Kidney (tissue), 14 donors: ENCODE results near the gene PDHX. TPM values are rescaled to one million over a fixed set of nuclear protein-coding genes. Genes with fewer than 3 reads are reported as not detected.

Source experiments
- DNase-seq, 5 donors: peaks; one replicate each; pipeline ENCODE4 v3.0.0-alpha.2; 2013 to 2020
- FAIRE-seq: peaks from 2 replicates; lab custom pipeline; 2012; peaks lifted over from hg19 to GRCh38; lab: Jason Lieb, UNC
- H3K27ac ChIP-seq, 2 donors: one replicate each; pipeline ENCODE4 v1.7.0; 2013; ENCODE audit warnings: low read depth in 2 of 2, low read length in 2 of 2, inconsistent platforms in 1 of 2
- H3K27me3 ChIP-seq: one replicate; pipeline ENCODE4 v1.7.1; 2013; ENCODE audit warnings: low read length, inconsistent platforms; ENCODE audit not compliant: control insufficient read depth, insufficient read depth
- H3K36me3 ChIP-seq, 3 donors: one replicate each; pipeline versions ENCODE4 v1.7.0 to v1.7.1; 2013; ENCODE audit warnings: low read length in 3 of 3, control low read depth in 1 of 3, inconsistent platforms in 1 of 3; ENCODE audit not compliant: insufficient read depth in 3 of 3, control insufficient read depth in 2 of 3
- H3K4me1 ChIP-seq, 3 donors: one replicate each; pipeline versions ENCODE4 v1.7.0 to v1.7.1; 2013; ENCODE audit warnings: low read length in 3 of 3, inconsistent platforms in 1 of 3, low read depth in 1 of 3; ENCODE audit not compliant: control insufficient read depth in 2 of 3, insufficient read depth in 2 of 3
- H3K4me3 ChIP-seq, 3 donors: one replicate each; pipeline versions ENCODE4 v1.7.0 to v1.8.1; 2013; ENCODE audit warnings: low read length in 3 of 3, control low read depth in 1 of 3, inconsistent platforms in 1 of 3
- H3K9ac ChIP-seq, 3 donors: one replicate each; pipeline versions ENCODE4 v1.7.0 to v1.7.1; 2013; ENCODE audit warnings: low read length in 3 of 3, control low read depth in 1 of 3, inconsistent platforms in 1 of 3
- H3K9me3 ChIP-seq, 3 donors: one replicate each; pipeline versions ENCODE4 v1.7.0 to v1.7.1; 2013; ENCODE audit warnings: low read length in 3 of 3, control low read depth in 1 of 3, inconsistent platforms in 1 of 3; ENCODE audit not compliant: control insufficient read depth in 2 of 3, insufficient read depth in 1 of 3
- intact Hi-C: fragments of 100-400 bp; cut with DNase I; formaldehyde crosslinking; loops from one replicate; pipeline ENCODE4 v1.11.1; 2022
- polyA plus RNA-seq: library from polyadenylated mRNA; stranded (reverse); fragments of 350-450 nt; fragmentation: Illumina TruSeq; extraction: RNeasy Lipid Tissue Mini Kit (QIAGEN cat#74804); gene quantifications from one replicate; pipeline ENCODE4 v1.2.3, GENCODE V29; 2014; ENCODE audit warnings: low read depth, low replicate concordance; ENCODE audit not compliant: insufficient read depth
- total RNA-seq: library from RNA; stranded (reverse); fragmentation: NEBNext Ultra II Directional; extraction: Animal tissue kit (Norgen Biotek cat#: 25700); gene quantifications from one replicate; pipeline ENCODE4 v1.2.1, GENCODE V29; 2021
- TF ChIP-seq, protein P1 (sequence below): IDR thresholded peaks from 3 replicates; pipeline ENCODE4 v1.5.1; 2012; ENCODE audit warnings: mild to moderate bottlenecking, moderate library complexity, borderline replicate concordance; ENCODE audit not compliant: insufficient read depth; ENCODE audit errors: extremely low read depth
- donor health status: control.
- donor health status: control.
- donor health status: control.
- donor health status: control.
- donor health status: control.
- donor health status: DM: yes; HTN: yes; CAD: no.
- donor health status: Normal renal cell carcinoma (clear cell type).

The PDHX gene
- total and polyA plus RNA-seq, 2 donors from 2014 or later: 29.6 to 32.6 TPM

DNA sequence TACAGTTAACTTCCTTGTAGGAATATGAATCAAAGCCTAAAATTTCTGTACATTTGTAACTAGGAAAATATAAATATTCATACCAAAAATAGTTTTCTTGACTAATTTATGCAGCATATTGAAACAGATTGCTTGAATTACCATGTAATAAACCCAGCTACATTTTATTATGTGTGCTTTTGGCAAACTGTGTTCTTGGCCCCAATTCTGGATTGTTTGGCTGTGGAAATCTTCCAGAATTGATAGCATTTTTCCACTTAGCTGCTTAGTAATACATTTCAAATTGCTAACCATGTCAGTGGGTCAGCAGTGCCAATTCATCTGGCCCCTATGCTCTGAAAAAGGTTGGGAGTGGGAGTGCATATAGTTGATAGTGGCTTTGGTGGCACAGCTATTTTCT lies 32.3 kb downstream of the PDHX start:
- H3K9ac ChIP-seq: no peak overlapping the region
- intact Hi-C loops: no loop called here
- no peak for FAIRE-seq
- no peak overlapping the region for H3K4me3 ChIP-seq
- H3K27me3 ChIP-seq: no peaks in the 10 kb centered on the region
- no peak overlapping the region for H3K27ac ChIP-seq
- DNase-seq: no peak
- H3K36me3 ChIP-seq: peaks cover 0 to 3% (median 0%) of the 10 kb centered on the region in 3 donors
- no peaks in the 10 kb centered on the region for H3K4me1 ChIP-seq
- H3K9me3 ChIP-seq: no peaks in the 10 kb centered on the region
- TF ChIP-seq, protein P1, sequence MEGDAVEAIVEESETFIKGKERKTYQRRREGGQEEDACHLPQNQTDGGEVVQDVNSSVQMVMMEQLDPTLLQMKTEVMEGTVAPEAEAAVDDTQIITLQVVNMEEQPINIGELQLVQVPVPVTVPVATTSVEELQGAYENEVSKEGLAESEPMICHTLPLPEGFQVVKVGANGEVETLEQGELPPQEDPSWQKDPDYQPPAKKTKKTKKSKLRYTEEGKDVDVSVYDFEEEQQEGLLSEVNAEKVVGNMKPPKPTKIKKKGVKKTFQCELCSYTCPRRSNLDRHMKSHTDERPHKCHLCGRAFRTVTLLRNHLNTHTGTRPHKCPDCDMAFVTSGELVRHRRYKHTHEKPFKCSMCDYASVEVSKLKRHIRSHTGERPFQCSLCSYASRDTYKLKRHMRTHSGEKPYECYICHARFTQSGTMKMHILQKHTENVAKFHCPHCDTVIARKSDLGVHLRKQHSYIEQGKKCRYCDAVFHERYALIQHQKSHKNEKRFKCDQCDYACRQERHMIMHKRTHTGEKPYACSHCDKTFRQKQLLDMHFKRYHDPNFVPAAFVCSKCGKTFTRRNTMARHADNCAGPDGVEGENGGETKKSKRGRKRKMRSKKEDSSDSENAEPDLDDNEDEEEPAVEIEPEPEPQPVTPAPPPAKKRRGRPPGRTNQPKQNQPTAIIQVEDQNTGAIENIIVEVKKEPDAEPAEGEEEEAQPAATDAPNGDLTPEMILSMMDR: no peak

DNA sequence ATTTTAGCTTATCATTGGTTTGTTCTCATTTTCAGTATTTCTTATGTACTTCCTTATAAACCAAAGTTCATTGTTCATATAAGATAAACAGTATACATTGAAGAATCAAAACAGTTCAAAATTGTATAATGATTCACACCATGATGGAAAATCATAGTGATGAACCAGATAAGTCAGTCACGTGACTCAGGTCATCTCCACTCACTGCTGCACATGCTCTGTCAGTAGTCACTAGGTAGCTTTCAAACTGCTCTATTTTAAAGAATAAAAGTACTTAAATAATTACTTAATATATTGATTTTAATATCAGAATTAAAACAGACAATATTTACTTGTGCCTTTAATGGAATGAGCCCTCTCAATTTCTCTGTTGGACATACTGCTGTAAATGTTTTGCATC lies 37.5 kb downstream of the PDHX start:
- Histone ChIP-seq H3K27me3 (no peaks in the 10 kb centered on the region), H3K4me3 (no peak overlapping the region), H3K36me3 (no peaks in the 10 kb centered on the region), H3K9ac (no peak overlapping the region), H3K9me3 (no peaks in the 10 kb centered on the region), H3K27ac (no peak overlapping the region), H3K4me1 (no peaks in the 10 kb centered on the region)
- intact Hi-C loops: no loop called here
- FAIRE-seq (no peak), DNase-seq (no peak)
- TF ChIP-seq, protein P1: no peak

DNA sequence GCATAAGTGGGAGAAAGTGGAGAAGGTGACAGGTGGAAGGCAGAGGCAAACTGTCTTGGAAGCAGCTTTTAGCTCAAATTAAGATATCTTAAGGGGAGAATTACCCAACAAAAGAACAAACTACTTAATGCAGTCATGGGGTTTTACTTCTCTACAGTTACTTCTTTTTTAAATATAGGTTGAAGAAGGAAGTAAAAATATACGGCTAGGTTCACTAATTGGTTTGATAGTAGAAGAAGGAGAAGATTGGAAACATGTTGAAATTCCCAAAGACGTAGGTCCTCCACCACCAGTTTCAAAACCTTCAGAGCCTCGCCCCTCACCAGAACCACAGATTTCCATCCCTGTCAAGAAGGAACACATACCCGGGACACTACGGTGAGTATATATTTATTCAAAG lies 40.8 kb downstream of the PDHX start:
- intact Hi-C loops: no loop called here
- H3K36me3 ChIP-seq: no peaks in the 10 kb centered on the region
- no peak overlapping the region for H3K27ac ChIP-seq
- TF ChIP-seq, protein P1: no peak
- DNase-seq (no peak), FAIRE-seq (no peak)
- H3K9ac ChIP-seq: no peak overlapping the region
- H3K9me3 ChIP-seq: no peaks in the 10 kb centered on the region
- H3K27me3 ChIP-seq: no peaks in the 10 kb centered on the region
- H3K4me1 ChIP-seq: no peaks in the 10 kb centered on the region
- H3K4me3 ChIP-seq: no peak overlapping the region

DNA sequence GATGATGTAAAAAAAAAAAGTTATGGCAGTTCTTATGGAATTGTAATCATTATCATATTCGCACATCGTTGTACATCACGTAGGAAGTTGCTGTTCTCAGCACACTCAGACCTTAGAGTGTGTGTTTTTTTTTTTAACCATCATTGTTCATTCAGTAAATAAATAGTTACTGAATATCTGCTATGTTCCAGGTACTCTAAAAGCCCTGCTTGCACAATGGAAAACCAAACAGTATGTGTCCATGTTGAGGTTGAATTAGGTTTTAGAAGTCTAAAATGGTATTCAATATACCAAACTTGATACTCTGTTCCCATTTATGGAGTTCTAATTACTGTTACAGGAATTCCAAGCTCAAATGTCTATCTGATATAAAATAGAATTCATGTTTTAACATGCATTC lies 41.2 kb downstream of the PDHX start:
- no peak overlapping the region for H3K4me3 ChIP-seq
- FAIRE-seq (no peak), DNase-seq (no peak)
- intact Hi-C loops: no loop called here
- TF ChIP-seq, protein P1: no peak
- no peaks in the 10 kb centered on the region for H3K9me3 ChIP-seq
- H3K36me3 ChIP-seq: no peaks in the 10 kb centered on the region
- no peaks in the 10 kb centered on the region for H3K4me1 ChIP-seq
- H3K9ac ChIP-seq: no peak overlapping the region
- H3K27me3 ChIP-seq: no peaks in the 10 kb centered on the region
- no peak overlapping the region for H3K27ac ChIP-seq
